G401.6 (cell line): ENCODE results near the gene PCDH9.

Experiments used
- FAIRE-seq: peaks from 2 replicates; lab custom pipeline; 2012; peaks lifted over from hg19 to GRCh38; lab: Jason Lieb, UNC

PCDH9 gene

GRCh38 chr13:67224148-67224846 lies 5.8 kb downstream of the PCDH9 start:
- no peak for FAIRE-seq

- no peak for FAIRE-seq
Observed at GRCh38 chr13:67223742-67224141, 6.4 kb downstream of the PCDH9 start.

- FAIRE-seq, result no peak
Observed at GRCh38 chr13:67223024-67223423, 7.1 kb downstream of the PCDH9 start.

GRCh38 chr13:67221630-67222226 lies 8.4 kb downstream of the PCDH9 start:
- no peak for FAIRE-seq

- no peak for FAIRE-seq
Observed at GRCh38 chr13:67219113-67219512, 11.0 kb downstream of the PCDH9 start.

GRCh38 chr13:67217880-67218279 lies 12.3 kb downstream of the PCDH9 start:
- no peak for FAIRE-seq

GRCh38 chr13:67216864-67217263 lies 13.3 kb downstream of the PCDH9 start:
- FAIRE-seq, result no peak

- no peak for FAIRE-seq
Observed at GRCh38 chr13:67210208-67210607, 19.9 kb downstream of the PCDH9 start.

GRCh38 chr13:67208552-67208951 lies 21.6 kb downstream of the PCDH9 start:
- FAIRE-seq, result no peak

GRCh38 chr13:67204764-67205163 lies 25.4 kb downstream of the PCDH9 start:
- no peak for FAIRE-seq

GRCh38 chr13:67200605-67201004 lies 29.5 kb downstream of the PCDH9 start:
- FAIRE-seq, result no peak

- FAIRE-seq, result no peak
Observed at GRCh38 chr13:67200183-67200582, 30.0 kb downstream of the PCDH9 start.

- no peak for FAIRE-seq
Observed at GRCh38 chr13:67197704-67198103, 32.4 kb downstream of the PCDH9 start.

- no peak for FAIRE-seq
Observed at GRCh38 chr13:67193979-67194378, 36.2 kb downstream of the PCDH9 start.

- no peak for FAIRE-seq
Observed at GRCh38 chr13:67192751-67193150, 37.4 kb downstream of the PCDH9 start.

GRCh38 chr13:67186995-67187569 lies 43.1 kb downstream of the PCDH9 start:
- FAIRE-seq, result no peak

- FAIRE-seq, result no peak
Observed at GRCh38 chr13:67184247-67184646, 45.9 kb downstream of the PCDH9 start.

- no peak for FAIRE-seq
Observed at GRCh38 chr13:67183151-67183550, 47.0 kb downstream of the PCDH9 start.

- no peak for FAIRE-seq
Observed at GRCh38 chr13:67175836-67176459, 54.2 kb downstream of the PCDH9 start.

GRCh38 chr13:67168384-67168783 lies 61.8 kb downstream of the PCDH9 start:
- no peak for FAIRE-seq

- FAIRE-seq, result no peak
Observed at GRCh38 chr13:67167420-67167819, 62.7 kb downstream of the PCDH9 start.

- no peak for FAIRE-seq
Observed at GRCh38 chr13:67161176-67161575, 69.0 kb downstream of the PCDH9 start.

- no peak for FAIRE-seq
Observed at GRCh38 chr13:67158903-67159302, 71.2 kb downstream of the PCDH9 start.

GRCh38 chr13:67156723-67157060 lies 73.4 kb downstream of the PCDH9 start:
- FAIRE-seq, result no peak
